HepG2 (cell line): ENCODE measurements around the gene PLD1. TPM values are rescaled to one million over a fixed set of nuclear protein-coding genes. Genes with fewer than 3 reads are reported as not detected.
A peak's percentile ranks its signal among the peaks of the same experiment; 100 is the strongest.

ENCODE experiments used
- ATAC-seq: fragments of 200-7000 bp; cut with Tn5 transposase; 3 replicates; pipeline ENCODE4 v1.9.1; 2020; ENCODE audit warnings: mild to moderate bottlenecking, moderate library complexity
- BruUV-seq: library from RNA; stranded (reverse); fragments of 400-500 nt; replicated peaks from 2 replicates; lab custom pipeline; 2021; lab: Mats Ljungman, UMichigan
- CTCF ChIA-PET: fragments of 300-600 bp; formaldehyde crosslinking; extraction: SDS; loops from one replicate; lab custom pipeline; 2021; ENCODE audit warnings: low total read pairs, inconsistent platforms, low intra/inter-chr PET ratio; lab: Yijun Ruan, JAX
- POLR2A ChIA-PET: fragments of 350-600 bp; sonication (Branson Sonifier 250); formaldehyde crosslinking; loops from one replicate; lab custom pipeline; 2020; ENCODE audit warnings: antibody characterized with exemption, inconsistent platforms; lab: Yijun Ruan, JAX
- DNase-seq: peaks from one replicate; pipeline ENCODE4 v3.0.0-alpha.2; 2015; ENCODE audit warnings: low spot score
- FAIRE-seq: peaks from 3 replicates; lab custom pipeline; 2011; peaks lifted over from hg19 to GRCh38; lab: Jason Lieb, UNC
- H2AFZ ChIP-seq: one replicate; pipeline ENCODE4 v1.6.1; 2011; ENCODE audit warnings: low read length, inconsistent platforms
- H3K27ac ChIP-seq: fragments of 300-600 bp; 3 replicates; pipeline ENCODE4 v1.8.0; 2011; ENCODE audit warnings: mixed run types, mild to moderate bottlenecking, mixed read lengths, low read length, inconsistent platforms; ENCODE audit not compliant: insufficient read depth; ENCODE audit errors: extremely low read length
- H3K27me3 ChIP-seq, 2 experiments: fragments of 200-600 bp in 1 of 2; 2 replicates in 1 of 2; 3 replicates in 1 of 2; pipeline versions ENCODE4 v1.6.0 to v1.8.0; 2011; ENCODE audit warnings: low read length in 2 of 2, mild to moderate bottlenecking in 2 of 2, moderate library complexity in 2 of 2, inconsistent platforms in 1 of 2; ENCODE audit not compliant: insufficient read depth in 2 of 2, control insufficient read depth in 1 of 2
- H3K36me3 ChIP-seq, 2 experiments: fragments of 200-600 bp in 1 of 2; replicated peaks in 1 of 2; 2 replicates in 1 of 2; 3 replicates in 1 of 2; pipeline versions ENCODE4 v1.5.1 to v1.8.0; 2011; ENCODE audit warnings: low read length in 2 of 2, inconsistent platforms in 1 of 2; ENCODE audit not compliant: insufficient read depth in 2 of 2, control insufficient read depth in 1 of 2
- H3K4me1 ChIP-seq: 2 replicates; pipeline ENCODE4 v1.5.1; 2012; ENCODE audit warnings: low read length, inconsistent platforms; ENCODE audit not compliant: insufficient read depth
- H3K4me2 ChIP-seq: 2 replicates; pipeline ENCODE4 v1.6.0; 2011; ENCODE audit warnings: low read depth, low read length, inconsistent platforms
- H3K4me3 ChIP-seq, 3 experiments: fragments of 200-600 bp in 1 of 3; sonication (generic), shearing (Covaris generic) in 1 of 3; replicated peaks in 1 of 3; 2 replicates each; pipeline ENCODE4 v1.5.1; 2011 to 2016; ENCODE audit warnings: low read length in 3 of 3, inconsistent platforms in 2 of 3, low read depth in 2 of 3, mild to moderate bottlenecking in 2 of 3, control low read depth in 1 of 3, mixed read lengths in 1 of 3; ENCODE audit not compliant: insufficient read depth in 1 of 3
- H3K79me2 ChIP-seq: one replicate; pipeline ENCODE4 v1.6.1; 2011; ENCODE audit warnings: low read length, inconsistent platforms; ENCODE audit not compliant: insufficient read depth
- H3K9ac ChIP-seq: 2 replicates; pipeline ENCODE4 v1.6.0; 2011; ENCODE audit warnings: mild to moderate bottlenecking, low read depth, low read length, inconsistent platforms; ENCODE audit not compliant: insufficient read depth
- H3K9me3 ChIP-seq: 2 replicates; pipeline ENCODE4 v1.5.1; 2012; ENCODE audit warnings: mild to moderate bottlenecking, low read length
- H4K20me1 ChIP-seq: 2 replicates; pipeline ENCODE4 v1.6.0; 2011; ENCODE audit warnings: inconsistent platforms, mild to moderate bottlenecking, low read length, moderate library complexity; ENCODE audit not compliant: insufficient read depth
- ETV6 ChIP-seq: sonication (generic); formaldehyde crosslinking; conservative IDR thresholded peaks from 2 replicates; pipeline ENCODE4 v1.4.0; 2020; ENCODE audit warnings: missing genetic modification reagents
- FOXO1 ChIP-seq: sonication (generic); formaldehyde crosslinking; IDR thresholded peaks from 2 replicates; pipeline ENCODE4 v1.4.0; 2020; ENCODE audit warnings: missing genetic modification reagents
- IRX3 ChIP-seq: sonication (generic); formaldehyde crosslinking; IDR thresholded peaks from 2 replicates; pipeline ENCODE4 v1.8.1; 2023; ENCODE audit warnings: mild to moderate bottlenecking, low read depth, missing genetic modification reagents, borderline replicate concordance
- SALL2 ChIP-seq: sonication (generic); formaldehyde crosslinking; IDR thresholded peaks from 2 replicates; pipeline ENCODE4 v1.8.1; 2023; ENCODE audit warnings: mild to moderate bottlenecking, missing genetic modification reagents, inconsistent platforms
- ZBTB38 ChIP-seq: sonication (generic); formaldehyde crosslinking; IDR thresholded peaks from 2 replicates; pipeline ENCODE4 v1.5.1; 2020; ENCODE audit warnings: mild to moderate bottlenecking, missing genetic modification reagents
- ZNF780A ChIP-seq: sonication (generic); formaldehyde crosslinking; IDR thresholded peaks from 2 replicates; pipeline ENCODE4 v1.8.0; 2022; ENCODE audit warnings: mild to moderate bottlenecking, missing genetic modification reagents, moderate library complexity
- WGBS: methylation state at CpG from one replicate; pipeline ENCODE4 v1.1.6; 2017; ENCODE audit warnings: low lambda C conversion rate; 5-methylcytosine and 5-hydroxymethylcytosine counted together
- in situ Hi-C: cut with HindIII; loops from 2 replicates; pipeline ENCODE4 v1.10.0; 2017; ENCODE audit warnings: low pct_unique_long_range_greater_than_20kb; ENCODE audit not compliant: extremely low pct_ligation_motif_present
- intact Hi-C: fragments of 100-400 bp; cut with micrococcal nuclease; formaldehyde crosslinking; loops from one replicate; pipeline ENCODE4 v1.10.0; 2022; ENCODE audit not compliant: unreplicated experiment
- polyA plus RNA-seq, 8 experiments: library from polyadenylated mRNA; depleted of rRNA in 3 of 8; stranded (reverse) in 7 of 8; unstranded in 1 of 8; fragments of >200 nt; fragmentation: Illumina TruSeq in 4 of 8; extraction: Trizol in 4 of 8; gene quantifications; 2 replicates each; pipeline versions ENCODE4 v1.2.1 to v1.2.3, GENCODE V29; 2011 to 2016; ENCODE audit warnings: low read depth in 4 of 8, missing spikeins in 1 of 8, mixed read lengths in 1 of 8; ENCODE audit not compliant: insufficient read depth in 1 of 8
- total RNA-seq, 5 experiments: library from RNA; depleted of rRNA; stranded (reverse); fragments of >200 nt; fragmentation: Illumina TruSeq; extraction: Trizol; gene quantifications; 2 replicates each; pipeline ENCODE4 v1.2.3, GENCODE V29; 2016; ENCODE audit warnings: low read depth in 1 of 5
- TF ChIP-seq, protein P1 (sequence below): IDR thresholded peaks from 2 replicates; pipeline ENCODE4 v1.6.1; 2016; ENCODE audit warnings: mild to moderate bottlenecking
- TF ChIP-seq, protein P2 (sequence below): IDR thresholded peaks from 2 replicates; pipeline ENCODE4 v1.6.1; 2016; ENCODE audit warnings: missing compliant biosample characterization, missing genetic modification reagents, borderline replicate concordance

PLD1 gene
- total and polyA plus RNA-seq, 2 of the 13 experiments (the other 11 are each of a cell fraction or from before 2014, with no cell fraction given): 27.1 to 59.4 TPM

GRCh38 chr3:171777596-171777995 is 32.7 kb downstream of the PLD1 start:
- H3K4me2 ChIP-seq: no peak overlapping the region
- ChIA-PET CTCF (no interaction called here), POLR2A (no interaction called here)
- no TSS peak for BruUV-seq
- no peak overlapping the region for H3K4me3 ChIP-seq
- H3K9me3 ChIP-seq: no peaks in the 10 kb centered on the region
- TF ChIP-seq ZNF780A (CRISPR knock-in tag): no peak
- TF ChIP-seq, protein P1, sequence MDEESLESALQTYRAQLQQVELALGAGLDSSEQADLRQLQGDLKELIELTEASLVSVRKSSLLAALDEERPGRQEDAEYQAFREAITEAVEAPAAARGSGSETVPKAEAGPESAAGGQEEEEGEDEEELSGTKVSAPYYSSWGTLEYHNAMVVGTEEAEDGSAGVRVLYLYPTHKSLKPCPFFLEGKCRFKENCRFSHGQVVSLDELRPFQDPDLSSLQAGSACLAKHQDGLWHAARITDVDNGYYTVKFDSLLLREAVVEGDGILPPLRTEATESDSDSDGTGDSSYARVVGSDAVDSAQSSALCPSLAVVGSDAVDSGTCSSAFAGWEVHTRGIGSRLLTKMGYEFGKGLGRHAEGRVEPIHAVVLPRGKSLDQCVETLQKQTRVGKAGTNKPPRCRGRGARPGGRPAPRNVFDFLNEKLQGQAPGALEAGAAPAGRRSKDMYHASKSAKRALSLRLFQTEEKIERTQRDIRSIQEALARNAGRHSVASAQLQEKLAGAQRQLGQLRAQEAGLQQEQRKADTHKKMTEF (CRISPR knock-in tag): no peak
- no peak for TF ChIP-seq IRX3 (CRISPR knock-in tag)
- TF ChIP-seq, all 625 proteins: peak for 0
- Histone ChIP-seq H3K36me3 (peaks cover 6% of the 10 kb centered on the region in 2 experiments; a peak in 3 of 5 replicates), H4K20me1 (peaks cover 46% of the 10 kb centered on the region), H3K9ac (no peak overlapping the region), H2AFZ (no peak overlapping the region), H3K27ac (peak overlapping the region; percentile 25), H3K79me2 (peaks cover 90% of the 10 kb centered on the region), H3K4me1 (peaks cover 54% of the 10 kb centered on the region), H3K27me3 (no peaks in the 10 kb centered on the region)
- ATAC-seq (no peak), FAIRE-seq (no peak), DNase-seq (no peak)
- 98% methylated on average over 4 of the region's 4 CpGs for WGBS
- in situ Hi-C loops: no loop called here
- intact Hi-C loops: loop anchor here (10.0 kb wide), 1 partner anchor 73 kb away; no protein-coding TSS in a partner anchor

DNA sequence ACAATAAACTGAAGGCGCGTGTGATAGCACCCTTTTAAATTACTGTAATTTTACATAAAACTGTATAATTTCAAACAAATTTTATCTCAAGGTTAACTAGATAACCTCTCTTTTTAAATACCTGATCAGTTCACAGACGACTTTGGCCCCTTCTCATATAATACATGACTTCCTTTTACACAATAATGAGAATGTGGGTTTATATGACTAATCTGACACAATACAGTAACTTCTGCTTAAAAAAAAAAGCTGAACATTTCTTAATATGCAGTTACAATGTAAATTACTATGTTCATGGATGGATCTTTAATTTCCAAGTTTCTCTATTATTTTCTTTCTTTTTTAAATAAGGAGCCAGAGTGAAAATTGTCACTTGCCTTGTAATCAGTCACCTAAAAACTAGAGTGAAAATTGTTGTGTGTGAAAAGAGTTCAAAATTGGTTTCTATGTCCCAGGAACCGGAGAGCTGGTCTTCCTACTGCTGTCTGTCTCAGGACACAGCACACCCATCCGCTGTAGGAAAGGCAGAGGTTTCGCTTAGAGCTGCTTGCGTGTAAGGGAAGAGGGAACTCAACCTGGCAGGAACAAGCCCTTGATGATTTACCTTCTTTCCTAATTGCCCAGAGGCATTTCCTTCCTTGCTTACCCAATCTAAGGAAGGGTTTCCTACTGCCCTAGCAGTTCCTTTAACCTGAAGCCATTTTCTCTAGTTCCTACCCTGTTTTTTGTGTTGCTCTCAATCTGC is 33.3 kb downstream of the PLD1 start:
- 97% methylated on average over 7 of the region's 7 CpGs for WGBS
- TF ChIP-seq FOXO1 (CRISPR knock-in tag) (no peak), ZBTB38 (CRISPR knock-in tag) (peak; percentile 24; the same call in 1 of the 2 replicates), SALL2 (CRISPR knock-in tag) (no peak), ETV6 (CRISPR knock-in tag) (no peak)
- TF ChIP-seq, protein P2, sequence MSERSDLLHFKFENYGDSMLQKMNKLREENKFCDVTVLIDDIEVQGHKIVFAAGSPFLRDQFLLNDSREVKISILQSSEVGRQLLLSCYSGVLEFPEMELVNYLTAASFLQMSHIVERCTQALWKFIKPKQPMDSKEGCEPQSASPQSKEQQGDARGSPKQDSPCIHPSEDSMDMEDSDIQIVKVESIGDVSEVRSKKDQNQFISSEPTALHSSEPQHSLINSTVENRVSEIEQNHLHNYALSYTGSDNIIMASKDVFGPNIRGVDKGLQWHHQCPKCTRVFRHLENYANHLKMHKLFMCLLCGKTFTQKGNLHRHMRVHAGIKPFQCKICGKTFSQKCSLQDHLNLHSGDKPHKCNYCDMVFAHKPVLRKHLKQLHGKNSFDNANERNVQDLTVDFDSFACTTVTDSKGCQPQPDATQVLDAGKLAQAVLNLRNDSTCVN (CRISPR knock-in tag): no peak

More for the DNA sequence above, 33.3 kb downstream of the PLD1 start:
- no TSS peak for BruUV-seq
- H3K27ac ChIP-seq: peak overlapping the region; percentile 25
- H3K4me3 ChIP-seq: no peak overlapping the region
- peaks cover 51% of the 10 kb centered on the region for H4K20me1 ChIP-seq
- FAIRE-seq (no peak), ATAC-seq (no peak), DNase-seq (no peak)
- ChIA-PET POLR2A (interaction anchor here (1.3 kb wide), 1 partner anchor 53 kb away, joined by 3 read pairs; no protein-coding TSS in a partner anchor), CTCF (no interaction called here)
- no peak overlapping the region for H2AFZ ChIP-seq
- no peak overlapping the region for H3K9ac ChIP-seq
- peaks cover 6% of the 10 kb centered on the region in 2 experiments; a peak in 3 of 5 replicates for H3K36me3 ChIP-seq
- intact Hi-C loops (loop anchor here (10.0 kb wide), 1 partner anchor 72 kb away; no protein-coding TSS in a partner anchor), in situ Hi-C loops (no loop called here)
- peaks cover 90% of the 10 kb centered on the region for H3K79me2 ChIP-seq
- H3K27me3 ChIP-seq: no peaks in the 10 kb centered on the region
- H3K4me1 ChIP-seq: peaks cover 54% of the 10 kb centered on the region
- H3K4me2 ChIP-seq: no peak overlapping the region
- H3K9me3 ChIP-seq: no peaks in the 10 kb centered on the region
